Muscle of arm (tissue), 14 donors: Measurements from ENCODE around the gene USP17L5. TPM values are rescaled to one million over a fixed set of nuclear protein-coding genes. Genes with fewer than 3 reads are reported as not detected.
A peak's percentile ranks its signal among the peaks of the same experiment; 100 is the strongest.
"Not testable (repeated sequence)": the region's sequence is repeated elsewhere in the genome, so short reads cannot be mapped to it uniquely, and the experiment has no call there.

Source experiments
- DNase-seq: peaks from one replicate; pipeline ENCODE4 v3.0.0-alpha.2; 2013
- long read RNA-seq, 11 donors: transcript quantifications; one replicate each; lab custom pipeline, GENCODE V29; 2026
- polyA plus RNA-seq, 12 donors: library from polyadenylated mRNA; unstranded; fragments of 120-200 nt; gene quantifications; one replicate each; pipeline ENCODE4 v1.2.1, GENCODE V29; 2013; ENCODE audit not compliant: insufficient read length in 12 of 12

Gene USP17L5, protein sequence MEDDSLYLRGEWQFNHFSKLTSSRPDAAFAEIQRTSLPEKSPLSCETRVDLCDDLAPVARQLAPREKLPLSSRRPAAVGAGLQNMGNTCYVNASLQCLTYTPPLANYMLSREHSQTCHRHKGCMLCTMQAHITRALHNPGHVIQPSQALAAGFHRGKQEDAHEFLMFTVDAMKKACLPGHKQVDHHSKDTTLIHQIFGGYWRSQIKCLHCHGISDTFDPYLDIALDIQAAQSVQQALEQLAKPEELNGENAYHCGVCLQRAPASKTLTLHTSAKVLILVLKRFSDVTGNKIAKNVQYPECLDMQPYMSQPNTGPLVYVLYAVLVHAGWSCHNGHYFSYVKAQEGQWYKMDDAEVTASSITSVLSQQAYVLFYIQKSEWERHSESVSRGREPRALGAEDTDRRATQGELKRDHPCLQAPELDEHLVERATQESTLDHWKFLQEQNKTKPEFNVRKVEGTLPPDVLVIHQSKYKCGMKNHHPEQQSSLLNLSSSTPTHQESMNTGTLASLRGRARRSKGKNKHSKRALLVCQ
- polyA plus RNA-seq = not detected
- long read RNA-seq, donor 1 = 0 reads
- long read RNA-seq, donor 2 = 0 reads
- long read RNA-seq, donor 3 = 0 reads
- long read RNA-seq, donor 4 = 0 reads
- long read RNA-seq, donor 5 = 0 reads
- long read RNA-seq, donor 6 = 0 reads
- long read RNA-seq, donor 7 = 0 reads
- long read RNA-seq, donor 8 = 0 reads
- long read RNA-seq, donor 9 = 0 reads
- long read RNA-seq, donor 10 = 0 reads
- long read RNA-seq, donor 11 = 0 reads

DNA sequence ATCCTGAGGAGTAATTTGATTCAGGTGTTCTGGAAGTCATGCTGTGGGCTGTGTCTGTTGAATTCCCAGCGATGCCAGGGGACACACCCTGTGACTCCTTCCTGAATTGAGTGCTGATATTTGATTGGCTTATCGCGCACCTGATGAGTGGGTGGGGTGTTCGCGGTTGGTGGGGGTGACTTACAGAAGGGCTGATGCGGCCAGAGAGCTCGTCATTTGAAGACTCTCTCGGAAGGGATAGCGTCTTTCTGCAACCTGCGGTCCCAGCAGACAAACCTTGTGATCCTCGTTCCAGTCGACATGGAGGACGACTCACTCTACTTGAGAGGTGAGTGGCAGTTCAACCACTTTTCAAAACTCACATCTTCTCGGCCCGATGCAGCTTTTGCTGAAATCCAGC, at the start of gene USP17L5:
Gene USP17L5 (plus strand): TSS at position 301 of the 400 bp plus-strand sequence. CDS start 0 bp downstream, at position 301.
- DNase-seq = not testable (repeated sequence)

DNA sequence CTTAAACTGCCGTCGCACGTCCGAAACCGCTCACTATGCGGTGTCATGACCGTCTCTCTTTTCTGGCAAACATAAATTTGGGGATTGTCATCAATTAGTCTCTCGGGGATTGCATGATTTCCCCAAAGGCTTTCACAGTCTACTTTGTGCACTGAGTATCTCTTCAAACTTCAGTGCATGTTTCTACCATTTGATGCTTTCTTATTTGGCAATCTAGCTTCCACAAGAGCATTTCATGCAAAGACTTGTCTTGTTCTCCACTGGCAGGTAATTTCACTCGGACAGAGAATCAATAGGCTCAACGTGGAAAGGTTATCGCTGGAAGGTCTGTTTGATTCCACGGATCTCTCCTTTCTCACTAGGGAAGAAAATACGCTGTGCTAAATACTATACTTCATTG, 15.0 kb upstream of the USP17L5 start:
- DNase-seq = not testable (repeated sequence)

DNA sequence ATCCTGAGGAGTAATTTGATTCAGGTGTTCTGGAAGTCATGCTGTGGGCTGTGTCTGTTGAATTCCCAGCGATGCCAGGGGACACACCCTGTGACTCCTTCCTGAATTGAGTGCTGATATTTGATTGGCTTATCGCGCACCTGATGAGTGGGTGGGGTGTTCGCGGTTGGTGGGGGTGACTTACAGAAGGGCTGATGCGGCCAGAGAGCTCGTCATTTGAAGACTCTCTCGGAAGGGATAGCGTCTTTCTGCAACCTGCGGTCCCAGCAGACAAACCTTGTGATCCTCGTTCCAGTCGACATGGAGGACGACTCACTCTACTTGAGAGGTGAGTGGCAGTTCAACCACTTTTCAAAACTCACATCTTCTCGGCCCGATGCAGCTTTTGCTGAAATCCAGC, 14.3 kb upstream of the USP17L5 start, which contains the start of gene USP17L24:
Gene USP17L24 (plus strand): TSS at position 301 of the 400 bp plus-strand sequence. CDS start 0 bp downstream, at position 301.
- not testable (repeated sequence) for DNase-seq

DNA sequence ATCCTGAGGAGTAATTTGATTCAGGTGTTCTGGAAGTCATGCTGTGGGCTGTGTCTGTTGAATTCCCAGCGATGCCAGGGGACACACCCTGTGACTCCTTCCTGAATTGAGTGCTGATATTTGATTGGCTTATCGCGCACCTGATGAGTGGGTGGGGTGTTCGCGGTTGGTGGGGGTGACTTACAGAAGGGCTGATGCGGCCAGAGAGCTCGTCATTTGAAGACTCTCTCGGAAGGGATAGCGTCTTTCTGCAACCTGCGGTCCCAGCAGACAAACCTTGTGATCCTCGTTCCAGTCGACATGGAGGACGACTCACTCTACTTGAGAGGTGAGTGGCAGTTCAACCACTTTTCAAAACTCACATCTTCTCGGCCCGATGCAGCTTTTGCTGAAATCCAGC, 9.6 kb upstream of the USP17L5 start, which contains the start of gene USP17L25:
Gene USP17L25 (plus strand): TSS at position 301 of the 400 bp plus-strand sequence. CDS start 0 bp downstream, at position 301.
- not testable (repeated sequence) for DNase-seq

DNA sequence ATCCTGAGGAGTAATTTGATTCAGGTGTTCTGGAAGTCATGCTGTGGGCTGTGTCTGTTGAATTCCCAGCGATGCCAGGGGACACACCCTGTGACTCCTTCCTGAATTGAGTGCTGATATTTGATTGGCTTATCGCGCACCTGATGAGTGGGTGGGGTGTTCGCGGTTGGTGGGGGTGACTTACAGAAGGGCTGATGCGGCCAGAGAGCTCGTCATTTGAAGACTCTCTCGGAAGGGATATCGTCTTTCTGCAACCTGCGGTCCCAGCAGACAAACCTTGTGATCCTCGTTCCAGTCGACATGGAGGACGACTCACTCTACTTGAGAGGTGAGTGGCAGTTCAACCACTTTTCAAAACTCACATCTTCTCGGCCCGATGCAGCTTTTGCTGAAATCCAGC, 4.8 kb upstream of the USP17L5 start, which contains the start of gene USP17L26:
Gene USP17L26 (plus strand): TSS at position 301 of the 400 bp plus-strand sequence. CDS start 0 bp downstream, at position 301.
- not testable (repeated sequence) for DNase-seq

DNA sequence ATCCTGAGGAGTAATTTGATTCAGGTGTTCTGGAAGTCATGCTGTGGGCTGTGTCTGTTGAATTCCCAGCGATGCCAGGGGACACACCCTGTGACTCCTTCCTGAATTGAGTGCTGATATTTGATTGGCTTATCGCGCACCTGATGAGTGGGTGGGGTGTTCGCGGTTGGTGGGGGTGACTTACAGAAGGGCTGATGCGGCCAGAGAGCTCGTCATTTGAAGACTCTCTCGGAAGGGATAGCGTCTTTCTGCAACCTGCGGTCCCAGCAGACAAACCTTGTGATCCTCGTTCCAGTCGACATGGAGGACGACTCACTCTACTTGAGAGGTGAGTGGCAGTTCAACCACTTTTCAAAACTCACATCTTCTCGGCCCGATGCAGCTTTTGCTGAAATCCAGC, 4.6 kb downstream of the USP17L5 start, which contains the start of gene USP17L27:
Gene USP17L27 (plus strand): TSS at position 301 of the 400 bp plus-strand sequence. CDS start 0 bp downstream, at position 301.
- DNase-seq = not testable (repeated sequence)

DNA sequence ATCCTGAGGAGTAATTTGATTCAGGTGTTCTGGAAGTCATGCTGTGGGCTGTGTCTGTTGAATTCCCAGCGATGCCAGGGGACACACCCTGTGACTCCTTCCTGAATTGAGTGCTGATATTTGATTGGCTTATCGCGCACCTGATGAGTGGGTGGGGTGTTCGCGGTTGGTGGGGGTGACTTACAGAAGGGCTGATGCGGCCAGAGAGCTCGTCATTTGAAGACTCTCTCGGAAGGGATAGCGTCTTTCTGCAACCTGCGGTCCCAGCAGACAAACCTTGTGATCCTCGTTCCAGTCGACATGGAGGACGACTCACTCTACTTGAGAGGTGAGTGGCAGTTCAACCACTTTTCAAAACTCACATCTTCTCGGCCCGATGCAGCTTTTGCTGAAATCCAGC, 9.4 kb downstream of the USP17L5 start, which contains the start of gene USP17L28:
Gene USP17L28 (plus strand): TSS at position 301 of the 400 bp plus-strand sequence. CDS start 0 bp downstream, at position 301.
- DNase-seq = not testable (repeated sequence)

DNA sequence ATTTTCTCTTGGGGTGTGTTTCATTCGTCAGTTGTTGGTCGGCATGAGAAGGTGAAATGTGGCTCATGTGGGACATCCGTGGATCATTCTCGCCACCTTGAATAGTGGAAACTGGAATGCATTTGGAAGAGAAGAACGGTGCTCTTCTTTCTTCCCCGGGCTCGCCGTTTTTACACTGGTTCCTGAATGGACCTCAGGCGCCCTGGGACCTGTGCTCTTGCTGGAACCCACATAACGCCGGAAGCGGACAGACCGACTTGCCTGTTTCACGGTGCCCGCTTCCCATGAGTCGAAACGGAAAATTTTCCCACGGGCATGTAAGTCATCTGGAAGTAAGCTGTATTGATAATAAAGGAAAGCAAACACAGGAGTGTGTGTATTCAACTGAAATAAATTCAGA, 11.7 kb downstream of the USP17L5 start:
- not testable (repeated sequence) for DNase-seq

DNA sequence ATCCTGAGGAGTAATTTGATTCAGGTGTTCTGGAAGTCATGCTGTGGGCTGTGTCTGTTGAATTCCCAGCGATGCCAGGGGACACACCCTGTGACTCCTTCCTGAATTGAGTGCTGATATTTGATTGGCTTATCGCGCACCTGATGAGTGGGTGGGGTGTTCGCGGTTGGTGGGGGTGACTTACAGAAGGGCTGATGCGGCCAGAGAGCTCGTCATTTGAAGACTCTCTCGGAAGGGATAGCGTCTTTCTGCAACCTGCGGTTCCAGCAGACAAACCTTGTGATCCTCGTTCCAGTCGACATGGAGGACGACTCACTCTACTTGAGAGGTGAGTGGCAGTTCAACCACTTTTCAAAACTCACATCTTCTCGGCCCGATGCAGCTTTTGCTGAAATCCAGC, 14.1 kb downstream of the USP17L5 start, which contains the start of gene USP17L29:
Gene USP17L29 (plus strand): TSS at position 301 of the 400 bp plus-strand sequence. CDS start 0 bp downstream, at position 301.
- DNase-seq = not testable (repeated sequence)

DNA sequence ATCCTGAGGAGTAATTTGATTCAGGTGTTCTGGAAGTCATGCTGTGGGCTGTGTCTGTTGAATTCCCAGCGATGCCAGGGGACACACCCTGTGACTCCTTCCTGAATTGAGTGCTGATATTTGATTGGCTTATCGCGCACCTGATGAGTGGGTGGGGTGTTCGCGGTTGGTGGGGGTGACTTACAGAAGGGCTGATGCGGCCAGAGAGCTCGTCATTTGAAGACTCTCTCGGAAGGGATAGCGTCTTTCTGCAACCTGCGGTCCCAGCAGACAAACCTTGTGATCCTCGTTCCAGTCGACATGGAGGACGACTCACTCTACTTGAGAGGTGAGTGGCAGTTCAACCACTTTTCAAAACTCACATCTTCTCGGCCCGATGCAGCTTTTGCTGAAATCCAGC, 23.6 kb downstream of the USP17L5 start, which contains the start of gene USP17L30:
Gene USP17L30 (plus strand): TSS at position 301 of the 400 bp plus-strand sequence. CDS start 0 bp downstream, at position 301.
- DNase-seq = not testable (repeated sequence)

DNA sequence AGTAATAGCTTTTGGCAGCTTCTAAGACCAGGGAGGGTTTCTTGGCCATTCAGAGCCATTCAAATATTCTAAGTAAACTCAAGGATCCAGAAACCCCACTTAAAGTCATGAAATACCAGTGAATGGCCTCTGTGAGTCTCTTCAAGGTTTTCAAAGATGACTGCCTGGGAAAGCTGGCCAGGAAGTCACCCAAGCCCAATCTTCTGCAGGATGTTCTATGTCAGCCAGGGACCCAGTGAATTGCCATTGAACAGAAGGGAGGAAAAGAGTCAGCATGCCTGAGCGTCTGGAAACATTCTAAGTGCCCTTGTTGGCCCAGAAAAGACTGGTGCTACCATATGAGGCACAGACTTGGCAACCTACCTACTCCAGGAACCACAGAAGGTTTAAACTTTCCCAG, 40.7 kb downstream of the USP17L5 start:
- DNase-seq = not testable (repeated sequence)

DNA sequence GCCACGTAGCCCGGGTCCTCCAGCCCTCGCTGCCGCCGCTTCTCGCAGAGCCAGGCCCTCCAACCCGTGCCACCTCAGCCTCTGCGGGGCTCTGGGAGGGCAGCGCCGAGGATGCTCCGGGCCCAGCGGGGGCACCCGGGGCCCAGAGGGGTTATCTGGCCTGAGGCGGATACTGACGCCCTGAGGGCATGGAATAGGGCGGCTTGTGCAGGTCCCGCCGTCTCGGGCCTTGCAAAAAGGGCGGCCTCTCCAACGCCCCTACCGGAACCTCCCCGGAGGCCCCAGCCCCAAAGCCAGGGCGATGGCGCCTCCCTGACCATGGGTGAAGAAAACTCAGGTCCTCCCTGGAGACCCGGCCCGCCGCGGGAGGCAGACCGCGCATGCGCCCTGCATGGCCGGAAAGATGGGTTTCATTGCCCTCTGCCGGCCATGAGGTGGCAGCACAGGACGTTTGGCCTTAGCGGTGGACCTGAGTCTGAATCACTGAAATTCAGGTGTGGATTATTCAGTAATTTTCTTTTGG, 41.9 kb downstream of the USP17L5 start:
- peak; percentile 7 for DNase-seq

DNA sequence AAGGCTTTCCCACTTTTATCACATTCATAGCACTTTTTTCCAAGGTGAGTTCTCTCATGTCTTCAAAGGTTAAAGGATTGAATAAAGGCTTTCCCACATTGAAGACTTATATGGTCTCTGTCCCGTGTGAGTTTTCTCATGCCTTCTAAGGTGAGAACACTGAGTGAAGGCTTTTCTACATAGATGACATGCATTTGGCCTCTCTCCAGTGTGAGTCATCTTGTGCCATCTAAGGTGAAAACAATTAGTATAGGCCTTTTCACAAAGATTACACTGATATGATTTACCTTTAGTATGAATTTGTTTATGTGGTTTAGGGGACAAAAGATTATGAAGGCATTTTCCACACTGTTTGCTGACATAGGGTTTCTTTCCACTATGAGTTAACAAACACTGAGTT, 44.9 kb downstream of the USP17L5 start:
- DNase-seq = no peak

DNA sequence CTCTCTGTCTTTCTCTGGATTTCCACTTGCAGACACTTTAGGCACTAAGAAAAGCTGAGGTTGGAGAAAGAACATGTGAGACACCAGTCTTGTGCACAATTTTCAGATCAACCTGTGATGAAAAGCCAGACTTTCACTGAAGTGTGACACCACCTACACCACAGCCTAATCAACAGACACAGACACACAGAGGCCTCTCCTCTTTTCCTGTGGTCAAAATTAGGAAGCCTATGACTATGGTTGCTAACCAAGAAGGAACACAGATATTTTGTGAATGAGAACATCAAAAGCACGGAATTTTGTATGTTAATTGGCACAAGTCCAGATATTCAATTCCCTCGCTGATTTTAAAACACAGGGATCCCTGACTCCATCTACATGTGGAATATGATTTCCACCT, 49.8 kb downstream of the USP17L5 start:
- DNase-seq = not testable (repeated sequence)

Other genes with a start within 250 kb of the USP17L5 start
- under 1 TPM in 4 of 12 donors, not detected in 8; 0.07 to 0.11 (median 0.08) TPM for gene FAM90A26, start 169.0 kb upstream of the USP17L5 start, polyA plus RNA-seq
- gene USP17L10, start 128.7 kb upstream of the USP17L5 start, polyA plus RNA-seq = not detected
- not detected for gene USP17L11, start 124.0 kb upstream of the USP17L5 start, polyA plus RNA-seq
- gene USP17L12, start 119.3 kb upstream of the USP17L5 start, polyA plus RNA-seq = not detected
- not detected for gene USP17L13, start 114.5 kb upstream of the USP17L5 start, polyA plus RNA-seq
- gene USP17L15, start 105.0 kb upstream of the USP17L5 start, polyA plus RNA-seq = not detected
- not detected for gene USP17L17, start 95.5 kb upstream of the USP17L5 start, polyA plus RNA-seq
- not detected for gene USP17L18, start 90.8 kb upstream of the USP17L5 start, polyA plus RNA-seq
- gene USP17L19, start 86.0 kb upstream of the USP17L5 start, polyA plus RNA-seq = not detected
- gene USP17L20, start 81.3 kb upstream of the USP17L5 start, polyA plus RNA-seq = not detected
- not detected for gene USP17L21, start 76.5 kb upstream of the USP17L5 start, polyA plus RNA-seq
- not detected for gene USP17L22, start 71.8 kb upstream of the USP17L5 start, polyA plus RNA-seq
- not detected for gene USP17L24, start 14.2 kb upstream of the USP17L5 start, polyA plus RNA-seq
- not detected for gene USP17L25, start 9.5 kb upstream of the USP17L5 start, polyA plus RNA-seq
- not detected for gene USP17L26, start 4.7 kb upstream of the USP17L5 start, polyA plus RNA-seq
- gene USP17L27, start 4.7 kb downstream of the USP17L5 start, polyA plus RNA-seq = not detected
- gene USP17L28, start 9.5 kb downstream of the USP17L5 start, polyA plus RNA-seq = not detected
- gene USP17L29, start 14.2 kb downstream of the USP17L5 start, polyA plus RNA-seq = not detected
- not detected for gene USP17L30, start 23.7 kb downstream of the USP17L5 start, polyA plus RNA-seq
- gene DEFB131A, start 105.0 kb downstream of the USP17L5 start, polyA plus RNA-seq = not detected